Upper lobe of left lung (tissue), 4 donors: ENCODE data around the gene NCBP3.

Experiments used
- EP300 ChIP-seq, 4 donors: sonication (generic); formaldehyde crosslinking; IDR thresholded peaks; one replicate each; pipeline ENCODE4 v1.5.1; 2017; ENCODE audit warnings: antibody characterized with exemption in 4 of 4, control low read depth in 2 of 4
- POLR2A ChIP-seq, 4 donors: fragments of 450-650 bp; IDR thresholded peaks; one replicate each; pipeline ENCODE4 v1.5.1; 2016 to 2017; ENCODE audit warnings: antibody characterized with exemption in 4 of 4, mild to moderate bottlenecking in 2 of 4
- POLR2AphosphoS5 ChIP-seq, 2 donors: sonication (generic); formaldehyde crosslinking; IDR thresholded peaks; one replicate each; pipeline ENCODE4 v1.5.1; 2017; ENCODE audit warnings: antibody characterized with exemption in 2 of 2
- TF ChIP-seq, protein P1 (sequence below), 6 experiments: fragments of 450-650 bp in 4 of 6; fragments of 200-600 bp in 2 of 6; sonication (generic) in 2 of 6; IDR thresholded peaks; one replicate each; pipeline ENCODE4 v1.5.1; 2016 to 2019; ENCODE audit warnings: antibody characterized with exemption in 6 of 6

DNA sequence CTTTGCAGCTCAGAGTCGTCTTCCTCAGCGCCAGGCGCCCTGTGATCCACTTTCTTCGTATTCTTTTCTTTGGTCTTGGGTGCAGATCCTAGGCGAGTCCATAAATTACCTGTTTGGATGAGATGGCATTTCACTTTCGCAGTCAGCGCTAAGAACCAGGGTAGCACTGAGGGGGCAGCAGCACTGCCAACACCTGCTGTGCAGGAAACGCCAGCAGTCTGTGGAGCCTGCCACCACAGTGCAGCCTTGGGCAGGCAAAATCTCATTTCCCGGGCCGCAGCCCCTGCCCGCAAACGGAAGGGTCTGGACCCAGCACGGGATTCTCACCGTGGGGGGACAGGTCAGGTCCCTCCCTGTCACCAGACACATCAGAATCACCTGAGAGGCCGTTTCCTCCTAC lies 32.9 kb downstream of the NCBP3 start:
- TF ChIP-seq, protein P1, sequence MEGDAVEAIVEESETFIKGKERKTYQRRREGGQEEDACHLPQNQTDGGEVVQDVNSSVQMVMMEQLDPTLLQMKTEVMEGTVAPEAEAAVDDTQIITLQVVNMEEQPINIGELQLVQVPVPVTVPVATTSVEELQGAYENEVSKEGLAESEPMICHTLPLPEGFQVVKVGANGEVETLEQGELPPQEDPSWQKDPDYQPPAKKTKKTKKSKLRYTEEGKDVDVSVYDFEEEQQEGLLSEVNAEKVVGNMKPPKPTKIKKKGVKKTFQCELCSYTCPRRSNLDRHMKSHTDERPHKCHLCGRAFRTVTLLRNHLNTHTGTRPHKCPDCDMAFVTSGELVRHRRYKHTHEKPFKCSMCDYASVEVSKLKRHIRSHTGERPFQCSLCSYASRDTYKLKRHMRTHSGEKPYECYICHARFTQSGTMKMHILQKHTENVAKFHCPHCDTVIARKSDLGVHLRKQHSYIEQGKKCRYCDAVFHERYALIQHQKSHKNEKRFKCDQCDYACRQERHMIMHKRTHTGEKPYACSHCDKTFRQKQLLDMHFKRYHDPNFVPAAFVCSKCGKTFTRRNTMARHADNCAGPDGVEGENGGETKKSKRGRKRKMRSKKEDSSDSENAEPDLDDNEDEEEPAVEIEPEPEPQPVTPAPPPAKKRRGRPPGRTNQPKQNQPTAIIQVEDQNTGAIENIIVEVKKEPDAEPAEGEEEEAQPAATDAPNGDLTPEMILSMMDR (IDR thresholded peaks at IDR 0.05) = no peak
- TF ChIP-seq EP300 (IDR thresholded peaks at IDR 0.05) (no peak), POLR2A (IDR thresholded peaks at IDR 0.05) (no peak), POLR2AphosphoS5 (IDR thresholded peaks at IDR 0.05) (no peak)
